ENCODE data around the gene CPAMD8.

CPAMD8 gene

DNA sequence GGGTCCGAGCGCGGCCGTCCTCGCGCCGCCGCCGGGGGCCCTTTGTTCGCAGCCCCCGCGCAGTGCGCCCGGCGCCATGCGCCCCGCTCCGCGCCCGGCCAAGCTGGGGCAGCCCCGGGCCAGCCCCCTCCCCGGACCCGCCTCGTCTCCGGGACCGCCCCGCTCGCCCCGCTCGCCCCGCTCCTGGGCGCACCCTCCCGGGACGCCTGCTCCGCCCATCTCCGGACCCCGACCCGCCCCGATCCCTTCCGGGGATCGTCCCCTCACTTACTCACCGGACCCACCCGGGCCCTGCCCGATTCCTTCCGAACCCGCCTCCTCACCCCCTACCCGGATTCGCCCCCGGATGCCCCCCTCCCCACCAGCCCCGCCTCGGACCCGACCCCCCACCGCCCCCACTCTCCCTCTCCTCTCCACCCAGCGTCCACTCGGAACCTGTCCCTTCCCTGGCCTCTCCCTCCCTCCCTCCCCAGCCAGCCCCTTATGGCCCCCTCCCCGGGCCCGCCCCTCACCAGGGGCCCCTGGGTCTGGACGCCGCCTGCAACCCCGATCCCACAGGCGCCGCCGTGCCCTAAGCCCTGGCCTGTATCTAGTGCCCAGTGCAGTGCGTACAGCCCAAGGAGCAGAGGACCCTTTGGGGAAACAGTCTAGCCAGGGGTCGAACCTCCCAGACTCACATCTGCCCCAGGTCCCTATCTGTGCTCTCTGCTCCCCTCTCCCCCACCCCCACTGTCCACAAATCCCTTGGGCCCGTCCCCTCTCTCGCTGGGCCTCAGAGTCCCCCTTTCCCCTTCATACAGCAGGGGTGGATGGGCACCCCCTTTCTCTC is at the start of gene CPAMD8:
TSS of gene CPAMD8 (minus strand) at position 105 of the 829 bp plus-strand sequence. CDS start 168 bp downstream, outside the sequence.
- H3K4me3 ChIP-seq (ENCODE audit: low read depth in 1 of 2, low read length in 2 of 2) = peak within 1 kb of the TSS in 1 of 2 donors; percentile 19
- peaks cover 12 to 19% of the 10 kb centered on the region in 2 donors for H3K9me3 ChIP-seq (ENCODE audit: control insufficient read depth in 1 of 2, low read length in 2 of 2)
- peaks cover 19% of the 10 kb centered on the region for H3K27me3 ChIP-seq (ENCODE audit: low read depth, low read length)
- no peak within 1 kb of the TSS for H3K27ac ChIP-seq (ENCODE audit: low read length)
- no peaks in the 10 kb centered on the region for H3K4me1 ChIP-seq (ENCODE audit: control insufficient read depth in 1 of 2, insufficient read depth in 2 of 2, low read length in 2 of 2)
- H3K36me3 ChIP-seq (ENCODE audit: control insufficient read depth in 1 of 2, insufficient read depth in 2 of 2, low read length in 2 of 2) = no peaks in the 10 kb centered on the region

DNA sequence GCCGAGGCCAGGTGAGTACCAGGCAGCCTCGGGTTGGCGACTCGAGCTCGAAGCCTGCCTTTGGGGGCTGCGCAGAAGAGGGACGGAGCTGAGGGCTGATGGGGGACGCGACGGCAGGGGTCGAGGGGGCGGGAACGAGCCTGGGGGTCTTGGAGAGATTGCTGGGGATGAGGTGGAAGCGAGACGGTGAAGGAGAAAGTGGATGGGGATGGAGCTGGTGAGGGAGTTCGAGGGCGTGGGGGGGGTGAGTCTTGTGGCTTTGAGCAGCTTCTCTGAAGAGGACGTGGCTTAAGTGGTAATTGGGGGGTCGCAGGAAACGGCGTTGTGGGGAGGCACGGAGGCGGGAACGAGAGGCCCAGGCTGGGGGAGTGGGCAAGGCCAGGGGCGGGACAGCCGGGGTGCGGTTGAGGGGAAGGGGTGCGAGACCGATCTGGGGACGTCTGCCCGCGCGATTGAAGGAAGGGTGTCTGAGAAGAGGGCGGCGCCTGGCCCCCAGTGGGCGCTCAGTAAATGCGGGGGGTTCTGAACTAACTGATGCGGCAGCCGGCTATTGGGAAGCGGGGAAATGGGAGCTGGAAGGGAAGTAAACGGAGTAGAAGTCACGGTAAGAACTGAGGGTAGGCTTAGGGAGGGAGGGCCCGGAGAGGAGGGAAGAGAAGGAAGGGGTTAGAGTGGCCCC is 49.4 kb upstream of the CPAMD8 start:
- H3K4me3 ChIP-seq (ENCODE audit: low read depth in 1 of 2, low read length in 2 of 2) = peak overlapping the region; percentile 85 to 88
- H3K9me3 ChIP-seq (ENCODE audit: control insufficient read depth in 1 of 2, low read length in 2 of 2) = no peaks in the 10 kb centered on the region
- peak overlapping the region; percentile 82 for H3K27ac ChIP-seq (ENCODE audit: low read length)
- peaks cover 10 to 42% of the 10 kb centered on the region in 2 donors for H3K4me1 ChIP-seq (ENCODE audit: control insufficient read depth in 1 of 2, insufficient read depth in 2 of 2, low read length in 2 of 2)
- peaks cover 0 to 7% of the 10 kb centered on the region in 2 donors for H3K36me3 ChIP-seq (ENCODE audit: control insufficient read depth in 1 of 2, insufficient read depth in 2 of 2, low read length in 2 of 2)
- no peaks in the 10 kb centered on the region for H3K27me3 ChIP-seq (ENCODE audit: low read depth, low read length)

DNA sequence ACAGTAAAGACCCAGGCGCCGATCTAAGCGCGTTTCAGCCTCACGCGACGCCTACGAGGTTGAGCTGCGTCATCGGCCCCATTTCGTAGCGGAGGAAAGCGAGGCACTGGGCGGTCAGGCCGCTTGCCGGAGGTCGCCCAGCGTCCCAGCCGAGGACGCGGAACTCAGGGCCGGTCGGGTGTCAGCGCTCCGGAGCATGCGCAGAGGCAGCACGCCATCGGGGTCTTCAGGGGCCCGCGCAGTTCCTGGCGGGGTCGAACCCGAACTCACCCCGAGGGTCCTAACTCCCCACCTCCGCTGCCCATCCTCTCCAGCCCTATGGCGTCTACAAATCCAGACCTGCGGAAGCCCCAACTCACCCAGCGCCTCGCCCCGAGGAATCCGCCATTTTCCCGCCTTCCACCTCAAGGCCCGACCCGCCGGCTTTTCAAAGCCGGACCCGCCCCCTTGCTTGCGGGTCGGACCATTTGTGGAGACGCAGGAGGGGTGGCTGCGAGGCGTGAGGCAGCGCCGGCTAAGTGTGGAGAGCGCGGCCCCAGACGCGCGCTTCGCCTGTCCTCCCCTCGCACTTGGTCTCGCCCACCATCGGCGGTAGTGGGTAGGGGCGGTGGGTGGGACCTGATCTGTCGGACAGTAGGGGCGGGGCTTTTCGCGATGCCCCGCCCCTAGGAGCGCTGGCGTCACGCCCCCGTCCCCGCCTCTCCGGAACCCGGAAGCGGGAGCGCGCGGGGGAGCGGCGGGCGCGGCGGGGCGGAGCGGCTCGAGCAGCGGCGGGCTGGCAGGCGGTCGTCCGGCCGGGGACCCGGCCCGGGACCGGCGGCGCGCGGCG is 48.6 kb upstream of the CPAMD8 start, which contains the start of the genes HAUS8 and MYO9B:
TSS of gene HAUS8 (minus strand) at position 418 of the 829 bp plus-strand sequence. CDS start at position 388, 30 bp downstream.
TSS of gene MYO9B (plus strand) at position 743 of the 829 bp plus-strand sequence. CDS start 25,941 bp downstream, outside the sequence.
- Histone ChIP-seq H3K9me3 (ENCODE audit: control insufficient read depth in 1 of 2, low read length in 2 of 2) (no peaks in the 10 kb centered on the region), H3K27ac (ENCODE audit: low read length) (peak within 1 kb of the TSS; percentile 88), H3K36me3 (ENCODE audit: control insufficient read depth in 1 of 2, insufficient read depth in 2 of 2, low read length in 2 of 2) (peaks cover 0 to 7% of the 10 kb centered on the region in 2 donors), H3K4me3 (ENCODE audit: low read depth in 1 of 2, low read length in 2 of 2) (peak within 1 kb of the TSS; percentile 92 to 94), H3K4me1 (ENCODE audit: control insufficient read depth in 1 of 2, insufficient read depth in 2 of 2, low read length in 2 of 2) (peaks cover 10 to 36% of the 10 kb centered on the region in 2 donors), H3K27me3 (ENCODE audit: low read depth, low read length) (no peaks in the 10 kb centered on the region)

DNA sequence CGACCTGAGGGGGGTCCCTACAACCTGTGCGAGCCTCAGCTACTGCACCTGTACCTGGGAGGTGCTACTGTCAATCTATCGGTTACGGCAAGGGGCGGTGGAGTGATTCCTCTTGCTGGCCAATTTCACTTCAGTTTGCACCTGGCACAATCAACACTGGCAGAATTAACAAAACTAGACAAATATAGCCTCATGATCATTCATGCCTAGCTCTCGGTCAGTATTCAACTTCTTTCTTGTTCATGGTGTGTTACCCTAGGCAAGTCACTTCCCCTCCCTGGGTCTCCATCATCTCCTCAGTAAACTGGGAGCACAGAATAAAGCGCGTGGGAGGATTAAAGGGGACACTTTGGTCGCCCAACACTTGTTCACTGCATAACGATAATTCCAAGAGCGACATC is 48.0 kb upstream of the CPAMD8 start:
- H3K9me3 ChIP-seq (ENCODE audit: control insufficient read depth in 1 of 2, low read length in 2 of 2) = no peaks in the 10 kb centered on the region
- no peaks in the 10 kb centered on the region for H3K27me3 ChIP-seq (ENCODE audit: low read depth, low read length)
- H3K36me3 ChIP-seq (ENCODE audit: control insufficient read depth in 1 of 2, insufficient read depth in 2 of 2, low read length in 2 of 2) = peaks cover 0 to 4% of the 10 kb centered on the region in 2 donors
- H3K27ac ChIP-seq (ENCODE audit: low read length) = peak overlapping the region; percentile 88
- peak overlapping the region; percentile 92 to 94 for H3K4me3 ChIP-seq (ENCODE audit: low read depth in 1 of 2, low read length in 2 of 2)
- peaks cover 10 to 35% of the 10 kb centered on the region in 2 donors for H3K4me1 ChIP-seq (ENCODE audit: control insufficient read depth in 1 of 2, insufficient read depth in 2 of 2, low read length in 2 of 2)

GRCh38 chr19:17073869-17074633 is 47.4 kb upstream of the CPAMD8 start:
- no peaks in the 10 kb centered on the region for H3K9me3 ChIP-seq (ENCODE audit: control insufficient read depth in 1 of 2, low read length in 2 of 2)
- peak overlapping the region; percentile 88 for H3K27ac ChIP-seq (ENCODE audit: low read length)
- peaks cover 6 to 30% of the 10 kb centered on the region in 2 donors for H3K4me1 ChIP-seq (ENCODE audit: control insufficient read depth in 1 of 2, insufficient read depth in 2 of 2, low read length in 2 of 2)
- peak overlapping the region; percentile 92 to 94 for H3K4me3 ChIP-seq (ENCODE audit: low read depth in 1 of 2, low read length in 2 of 2)
- peaks cover 0 to under 1% of the 10 kb centered on the region in 2 donors for H3K36me3 ChIP-seq (ENCODE audit: control insufficient read depth in 1 of 2, insufficient read depth in 2 of 2, low read length in 2 of 2)
- H3K27me3 ChIP-seq (ENCODE audit: low read depth, low read length) = no peaks in the 10 kb centered on the region

GRCh38 chr19:17070912-17071311 is 44.3 kb upstream of the CPAMD8 start:
- peaks cover 0 to 6% of the 10 kb centered on the region in 2 donors for H3K36me3 ChIP-seq (ENCODE audit: control insufficient read depth in 1 of 2, insufficient read depth in 2 of 2, low read length in 2 of 2)
- no peak overlapping the region for H3K4me3 ChIP-seq (ENCODE audit: low read depth in 1 of 2, low read length in 2 of 2)
- no peaks in the 10 kb centered on the region for H3K9me3 ChIP-seq (ENCODE audit: control insufficient read depth in 1 of 2, low read length in 2 of 2)
- H3K27ac ChIP-seq (ENCODE audit: low read length) = no peak overlapping the region
- no peaks in the 10 kb centered on the region for H3K27me3 ChIP-seq (ENCODE audit: low read depth, low read length)
- peaks cover 0 to 9% of the 10 kb centered on the region in 2 donors for H3K4me1 ChIP-seq (ENCODE audit: control insufficient read depth in 1 of 2, insufficient read depth in 2 of 2, low read length in 2 of 2)

- no peak overlapping the region for H3K27ac ChIP-seq (ENCODE audit: low read length)
- no peaks in the 10 kb centered on the region for H3K27me3 ChIP-seq (ENCODE audit: low read depth, low read length)
- peaks cover 0 to 9% of the 10 kb centered on the region in 2 donors for H3K4me1 ChIP-seq (ENCODE audit: control insufficient read depth in 1 of 2, insufficient read depth in 2 of 2, low read length in 2 of 2)
- peaks cover 0 to 6% of the 10 kb centered on the region in 2 donors for H3K36me3 ChIP-seq (ENCODE audit: control insufficient read depth in 1 of 2, insufficient read depth in 2 of 2, low read length in 2 of 2)
- H3K9me3 ChIP-seq (ENCODE audit: control insufficient read depth in 1 of 2, low read length in 2 of 2) = no peaks in the 10 kb centered on the region
- H3K4me3 ChIP-seq (ENCODE audit: low read depth in 1 of 2, low read length in 2 of 2) = no peak overlapping the region
These were observed 43.8 kb upstream of the CPAMD8 start for GRCh38 chr19:17070421-17070820.

- Histone ChIP-seq H3K27me3 (ENCODE audit: low read depth, low read length) (no peaks in the 10 kb centered on the region), H3K27ac (ENCODE audit: low read length) (no peak overlapping the region), H3K9me3 (ENCODE audit: control insufficient read depth in 1 of 2, low read length in 2 of 2) (no peaks in the 10 kb centered on the region), H3K4me1 (ENCODE audit: control insufficient read depth in 1 of 2, insufficient read depth in 2 of 2, low read length in 2 of 2) (peaks cover 0 to 3% of the 10 kb centered on the region in 2 donors), H3K36me3 (ENCODE audit: control insufficient read depth in 1 of 2, insufficient read depth in 2 of 2, low read length in 2 of 2) (peaks cover 0 to 6% of the 10 kb centered on the region in 2 donors), H3K4me3 (ENCODE audit: low read depth in 1 of 2, low read length in 2 of 2) (no peak overlapping the region)
These were observed 42.6 kb upstream of the CPAMD8 start for GRCh38 chr19:17069193-17069592.

- no peaks in the 10 kb centered on the region for H3K4me1 ChIP-seq (ENCODE audit: control insufficient read depth in 1 of 2, insufficient read depth in 2 of 2, low read length in 2 of 2)
- H3K9me3 ChIP-seq (ENCODE audit: control insufficient read depth in 1 of 2, low read length in 2 of 2) = peaks cover 3 to 6% of the 10 kb centered on the region in 2 donors
- no peak overlapping the region for H3K27ac ChIP-seq (ENCODE audit: low read length)
- H3K27me3 ChIP-seq (ENCODE audit: low read depth, low read length) = no peaks in the 10 kb centered on the region
- H3K4me3 ChIP-seq (ENCODE audit: low read depth in 1 of 2, low read length in 2 of 2) = no peak overlapping the region
- H3K36me3 ChIP-seq (ENCODE audit: control insufficient read depth in 1 of 2, insufficient read depth in 2 of 2, low read length in 2 of 2) = peaks cover 10 to 11% of the 10 kb centered on the region in 2 donors
These were observed 36.8 kb upstream of the CPAMD8 start for GRCh38 chr19:17063428-17063827.

- Histone ChIP-seq H3K27me3 (ENCODE audit: low read depth, low read length) (no peaks in the 10 kb centered on the region), H3K36me3 (ENCODE audit: control insufficient read depth in 1 of 2, insufficient read depth in 2 of 2, low read length in 2 of 2) (peaks cover 19 to 25% of the 10 kb centered on the region in 2 donors), H3K27ac (ENCODE audit: low read length) (no peak overlapping the region), H3K9me3 (ENCODE audit: control insufficient read depth in 1 of 2, low read length in 2 of 2) (peaks cover 3 to 16% of the 10 kb centered on the region in 2 donors), H3K4me1 (ENCODE audit: control insufficient read depth in 1 of 2, insufficient read depth in 2 of 2, low read length in 2 of 2) (no peaks in the 10 kb centered on the region), H3K4me3 (ENCODE audit: low read depth in 1 of 2, low read length in 2 of 2) (no peak overlapping the region)
These were observed 35.1 kb upstream of the CPAMD8 start for GRCh38 chr19:17061691-17062090.
